Uterus (tissue), 4 donors: ENCODE results near the gene DSG1. TPM values are rescaled to one million over a fixed set of nuclear protein-coding genes. Genes with fewer than 3 reads are reported as not detected.

Experiments
- DNase-seq, 2 donors: peaks; one replicate each; pipeline ENCODE4 v3.0.0-alpha.2; 2019 to 2020
- H3K27ac ChIP-seq, 2 donors: fragments of 200-600 bp; sonication (generic); 1 replicate in 1 of 2; 2 replicates in 1 of 2; pipeline ENCODE4 v1.5.1; 2016 to 2018
- H3K27me3 ChIP-seq, 2 donors: fragments of 200-600 bp; sonication (generic); one replicate each; pipeline ENCODE4 v1.5.1; 2018 to 2019; ENCODE audit warnings: control low read depth in 1 of 2
- H3K36me3 ChIP-seq, 2 donors: fragments of 200-600 bp; sonication (generic); one replicate each; pipeline ENCODE4 v1.5.1; 2019; ENCODE audit warnings: control low read depth in 1 of 2
- H3K4me1 ChIP-seq, 2 donors: fragments of 200-600 bp; sonication (generic); one replicate each; pipeline ENCODE4 v1.5.1; 2018 to 2019; ENCODE audit warnings: control low read depth in 1 of 2
- H3K4me3 ChIP-seq, 2 donors: fragments of 200-600 bp; sonication (generic); 1 replicate in 1 of 2; 2 replicates in 1 of 2; pipeline ENCODE4 v1.5.1; 2018 to 2019; ENCODE audit warnings: mild to moderate bottlenecking in 1 of 2
- H3K9me3 ChIP-seq, 2 donors: fragments of 200-600 bp; sonication (generic); one replicate each; pipeline ENCODE4 v1.5.1; 2019; ENCODE audit warnings: control low read depth in 1 of 2
- POLR2A ChIP-seq, 2 donors: fragments of 450-650 bp; IDR thresholded peaks; one replicate each; pipeline ENCODE4 v1.6.1; 2016; ENCODE audit warnings: antibody characterized with exemption in 2 of 2, mild to moderate bottlenecking in 1 of 2, moderate library complexity in 1 of 2
- intact Hi-C: fragments of 100-400 bp; cut with DNase I; formaldehyde crosslinking; loops from one replicate; pipeline ENCODE4 v1.15.1; 2023; ENCODE audit warnings: low total_unique reads
- total RNA-seq, 4 donors: library from RNA; depleted of rRNA in 3 of 4; stranded (reverse); fragments of >200 nt in 3 of 4; gene quantifications; one replicate each; pipeline versions ENCODE4 v1.1.0 to v1.2.4, GENCODE V29; 2014 to 2023
- TF ChIP-seq, protein P1 (sequence below), 4 experiments: fragments of 200-600 bp in 2 of 4; fragments of 450-650 bp in 2 of 4; sonication (generic) in 2 of 4; IDR thresholded peaks; one replicate each; pipeline ENCODE4 v1.5.1; 2016 to 2019; ENCODE audit warnings: antibody characterized with exemption in 4 of 4, mild to moderate bottlenecking in 2 of 4, moderate library complexity in 1 of 4
- donor health status: DM: yes; HTN: yes; CAD: no.

Gene DSG1
- total RNA-seq, 4 donors from 2014 or later = 0.14 TPM; not detected in 3

DNA sequence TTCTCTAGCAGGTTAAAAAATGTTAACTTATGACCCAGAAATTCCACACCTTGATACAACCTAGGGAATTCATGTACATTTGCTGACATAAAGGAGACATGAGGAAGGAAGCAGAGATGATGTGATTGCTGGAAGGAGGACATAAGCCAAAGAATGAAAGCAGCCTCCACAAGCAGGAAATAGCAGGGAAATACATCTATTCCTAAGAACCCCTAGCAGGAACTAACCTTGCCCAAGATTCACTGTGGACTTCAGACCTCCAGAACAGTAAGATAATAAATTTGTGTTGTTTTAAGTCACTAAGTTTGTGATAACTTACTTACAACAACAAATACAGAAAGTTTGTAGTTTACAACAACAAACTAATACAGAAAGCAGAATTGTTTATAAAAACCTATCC lies 54.0 kb downstream of the DSG1 start:
- intact Hi-C loops = no loop called here
- H3K4me3 ChIP-seq = no peak overlapping the region
- TF ChIP-seq POLR2A (IDR thresholded peaks at IDR 0.05) = no peak
- TF ChIP-seq, protein P1, sequence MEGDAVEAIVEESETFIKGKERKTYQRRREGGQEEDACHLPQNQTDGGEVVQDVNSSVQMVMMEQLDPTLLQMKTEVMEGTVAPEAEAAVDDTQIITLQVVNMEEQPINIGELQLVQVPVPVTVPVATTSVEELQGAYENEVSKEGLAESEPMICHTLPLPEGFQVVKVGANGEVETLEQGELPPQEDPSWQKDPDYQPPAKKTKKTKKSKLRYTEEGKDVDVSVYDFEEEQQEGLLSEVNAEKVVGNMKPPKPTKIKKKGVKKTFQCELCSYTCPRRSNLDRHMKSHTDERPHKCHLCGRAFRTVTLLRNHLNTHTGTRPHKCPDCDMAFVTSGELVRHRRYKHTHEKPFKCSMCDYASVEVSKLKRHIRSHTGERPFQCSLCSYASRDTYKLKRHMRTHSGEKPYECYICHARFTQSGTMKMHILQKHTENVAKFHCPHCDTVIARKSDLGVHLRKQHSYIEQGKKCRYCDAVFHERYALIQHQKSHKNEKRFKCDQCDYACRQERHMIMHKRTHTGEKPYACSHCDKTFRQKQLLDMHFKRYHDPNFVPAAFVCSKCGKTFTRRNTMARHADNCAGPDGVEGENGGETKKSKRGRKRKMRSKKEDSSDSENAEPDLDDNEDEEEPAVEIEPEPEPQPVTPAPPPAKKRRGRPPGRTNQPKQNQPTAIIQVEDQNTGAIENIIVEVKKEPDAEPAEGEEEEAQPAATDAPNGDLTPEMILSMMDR (IDR thresholded peaks at IDR 0.05) = no peak

DNA sequence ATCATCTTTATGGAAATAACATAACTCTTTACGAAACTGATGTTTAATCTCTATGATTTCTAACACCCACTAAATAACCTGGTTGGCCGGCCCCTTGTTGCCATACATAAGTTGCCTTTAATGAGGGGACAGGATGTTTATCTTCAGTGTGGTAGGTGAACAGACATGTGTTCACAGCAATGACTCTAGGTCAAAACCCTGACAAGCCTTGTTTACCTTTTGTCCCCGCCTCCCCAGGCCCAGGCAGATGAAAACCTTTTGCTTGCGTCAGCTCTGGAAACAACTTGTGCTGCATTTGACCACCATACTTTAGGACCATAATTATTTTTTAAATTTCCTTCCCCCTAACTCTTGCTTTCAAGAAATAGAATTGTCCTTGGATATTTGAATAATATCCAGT lies 55.7 kb downstream of the DSG1 start:
- H3K9me3 ChIP-seq = no peaks in the 10 kb centered on the region
- intact Hi-C loops = no loop called here
- no peaks in the 10 kb centered on the region for H3K27me3 ChIP-seq
- no peaks in the 10 kb centered on the region for H3K4me1 ChIP-seq
- DNase-seq = no peak
- H3K36me3 ChIP-seq = no peaks in the 10 kb centered on the region
- no peak overlapping the region for H3K4me3 ChIP-seq
- TF ChIP-seq POLR2A (IDR thresholded peaks at IDR 0.05) = no peak
- TF ChIP-seq, protein P1 (IDR thresholded peaks at IDR 0.05) = no peak
- no peak overlapping the region for H3K27ac ChIP-seq

More for the DNA sequence above, 54.0 kb downstream of the DSG1 start:
- no peaks in the 10 kb centered on the region for H3K9me3 ChIP-seq
- no peak for DNase-seq
- H3K27me3 ChIP-seq = no peaks in the 10 kb centered on the region
- no peak overlapping the region for H3K27ac ChIP-seq
- no peaks in the 10 kb centered on the region for H3K36me3 ChIP-seq
- H3K4me1 ChIP-seq = no peaks in the 10 kb centered on the region

DNA sequence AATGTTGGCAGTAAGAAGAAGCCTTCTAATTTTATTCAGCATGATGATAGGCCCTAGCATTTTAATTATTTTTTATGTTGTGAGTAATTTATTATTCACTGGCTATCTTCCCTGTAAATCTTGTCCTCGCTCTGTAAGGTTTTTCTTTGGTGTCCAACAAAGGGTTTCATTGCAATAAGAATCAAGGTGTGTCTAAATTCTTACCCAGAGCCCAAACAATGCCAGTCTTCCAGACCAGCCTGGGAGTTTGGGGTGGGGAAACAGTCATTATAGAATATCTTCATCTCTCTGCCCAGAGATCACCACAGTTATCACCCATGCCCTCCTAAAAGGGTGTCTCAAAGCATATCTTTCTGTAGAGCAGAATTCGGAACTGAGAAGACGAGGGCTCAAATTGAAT lies 58.5 kb downstream of the DSG1 start, which contains the start of gene DSG4:
Gene DSG4, plus strand, starts transcription at position 301 of the 400 bp plus-strand sequence. CDS start 135 bp downstream, outside the sequence.
- TF ChIP-seq, protein P1 (IDR thresholded peaks at IDR 0.05) = no peak
- TF ChIP-seq POLR2A (IDR thresholded peaks at IDR 0.05) = no peak
- no peaks in the 10 kb centered on the region for H3K36me3 ChIP-seq
- no peak for DNase-seq
- no peaks in the 10 kb centered on the region for H3K27me3 ChIP-seq
- intact Hi-C loops = no loop called here
- H3K4me3 ChIP-seq = no peak within 1 kb of the TSS
- H3K9me3 ChIP-seq = no peaks in the 10 kb centered on the region
- H3K27ac ChIP-seq = no peak within 1 kb of the TSS
- no peaks in the 10 kb centered on the region for H3K4me1 ChIP-seq

DNA sequence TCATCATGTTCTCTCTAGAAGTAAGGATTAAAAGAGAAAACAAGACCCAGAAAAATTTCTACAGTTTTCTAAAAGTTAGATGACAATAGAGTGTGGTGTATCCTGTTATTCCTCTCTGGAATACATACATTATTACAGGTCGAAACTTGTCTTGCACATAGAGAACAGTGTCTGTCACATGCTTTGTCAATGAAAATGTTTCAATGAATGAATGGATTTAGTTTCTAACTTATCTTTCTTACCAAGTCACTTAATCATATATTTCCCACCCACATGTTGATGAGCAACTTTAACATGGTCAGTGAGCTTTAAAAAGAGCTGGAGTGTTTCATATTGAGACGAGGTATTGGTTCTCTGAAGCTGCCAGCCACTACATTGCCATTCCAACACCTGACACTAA lies 63.0 kb downstream of the DSG1 start:
- Histone ChIP-seq H3K9me3 (no peaks in the 10 kb centered on the region), H3K4me1 (no peaks in the 10 kb centered on the region), H3K36me3 (no peaks in the 10 kb centered on the region), H3K27ac (no peak overlapping the region), H3K4me3 (no peak overlapping the region), H3K27me3 (no peaks in the 10 kb centered on the region)
- intact Hi-C loops = no loop called here
- DNase-seq = no peak
- TF ChIP-seq, protein P1 (IDR thresholded peaks at IDR 0.05) = no peak
- no peak for TF ChIP-seq POLR2A (IDR thresholded peaks at IDR 0.05)

DNA sequence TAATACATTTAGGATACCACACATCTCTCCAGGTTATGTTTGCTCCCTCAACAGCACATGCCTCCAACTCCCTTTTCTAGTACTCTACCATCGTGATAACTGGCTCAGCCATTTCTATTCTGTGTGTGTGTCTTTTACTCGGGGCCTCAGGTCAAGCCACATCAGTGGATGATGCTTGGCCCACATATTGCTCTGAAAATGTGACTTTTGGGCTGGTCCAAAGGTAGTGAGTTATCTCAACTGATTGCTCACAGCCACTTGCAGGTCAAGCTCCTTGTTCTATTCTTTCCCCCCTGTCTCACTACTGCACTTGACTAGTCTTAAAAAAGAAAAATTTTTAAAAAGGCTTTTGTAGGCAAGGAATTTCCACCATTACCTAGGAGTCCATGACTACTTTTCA lies 64.1 kb downstream of the DSG1 start:
- TF ChIP-seq, protein P1 (IDR thresholded peaks at IDR 0.05) = no peak
- no peak for TF ChIP-seq POLR2A (IDR thresholded peaks at IDR 0.05)
- no peak for DNase-seq
- no peaks in the 10 kb centered on the region for H3K27me3 ChIP-seq
- H3K27ac ChIP-seq = no peak overlapping the region
- no peaks in the 10 kb centered on the region for H3K9me3 ChIP-seq
- no peaks in the 10 kb centered on the region for H3K4me1 ChIP-seq
- H3K36me3 ChIP-seq = no peaks in the 10 kb centered on the region
- intact Hi-C loops = no loop called here
- no peak overlapping the region for H3K4me3 ChIP-seq
